Daoy (cell line): ENCODE results near the gene ANKRD11. TPM values are rescaled to one million over a fixed set of nuclear protein-coding genes. Genes with fewer than 3 reads are reported as not detected.
"Not testable (repeated sequence)": the region's sequence is repeated elsewhere in the genome, so short reads cannot be mapped to it uniquely, and the experiment has no call there.

Experiments used
- DNase-seq: peaks from one replicate; pipeline ENCODE4 v3.0.0-alpha.2; 2015; ENCODE audit warnings: low read depth
- total RNA-seq: library from RNA; depleted of rRNA; stranded (reverse); fragments of >200 nt; shearing (Covaris generic); gene quantifications from 2 replicates; pipeline ENCODE4 v1.2.3, GENCODE V29; 2014

Gene ANKRD11
- total RNA-seq, 1 experiment from 2014 or later: 27.8 TPM

- DNase-seq: no peak
Observed at GRCh38 chr16:89481356-89481955, 8.9 kb downstream of the ANKRD11 start.

DNA sequence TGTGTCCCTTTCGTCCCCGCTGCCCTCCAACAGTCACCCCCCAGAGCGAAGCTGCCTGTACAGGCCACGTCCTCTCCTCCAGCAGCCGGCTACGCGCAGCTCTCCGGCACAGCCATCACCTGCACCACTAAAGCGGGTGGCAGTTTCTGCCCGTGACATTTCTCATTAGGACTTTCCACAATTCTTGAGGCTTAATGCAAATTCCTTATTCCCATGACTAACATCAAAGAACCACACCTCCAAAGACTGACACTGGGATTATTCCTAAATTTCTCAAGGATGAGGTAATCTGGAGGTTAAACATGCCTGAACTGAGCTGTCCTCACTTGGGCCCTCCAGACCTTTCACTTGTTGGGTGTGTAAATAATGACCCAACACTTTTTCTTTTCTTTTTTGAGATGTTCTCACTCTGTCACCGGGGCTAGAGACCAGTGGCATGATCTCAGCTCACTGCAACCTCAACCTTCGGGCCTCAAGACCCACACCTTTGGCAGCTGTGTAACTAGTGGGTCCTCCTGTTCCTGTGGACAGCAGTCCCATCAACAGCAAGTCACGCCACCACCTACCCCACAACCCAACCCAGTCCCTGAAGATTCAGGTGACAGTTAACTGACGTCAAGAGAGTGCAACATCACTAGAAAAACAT, 11.7 kb downstream of the ANKRD11 start:
- DNase-seq: peak; percentile 40

DNA sequence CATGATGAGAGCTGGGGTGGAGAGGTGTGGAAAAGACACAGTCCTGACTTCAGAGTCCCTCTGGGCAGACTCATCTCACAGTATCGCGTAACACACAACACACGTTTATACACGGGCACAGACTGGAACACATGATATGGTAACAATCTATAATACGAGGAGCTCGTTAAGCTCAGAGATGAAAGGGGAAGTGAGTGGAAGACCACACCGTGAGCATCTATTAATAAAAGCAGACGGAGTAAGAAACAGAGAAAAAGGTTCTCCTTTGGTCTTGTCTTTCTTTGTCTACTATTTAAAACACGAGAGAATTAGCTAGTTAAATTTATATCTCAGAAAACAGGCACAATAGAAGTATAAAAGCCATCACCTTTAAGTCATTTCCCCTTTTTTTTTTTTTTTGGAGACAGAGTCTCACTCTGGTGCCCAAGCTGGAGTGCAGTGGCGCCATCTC, 13.5 kb downstream of the ANKRD11 start:
- DNase-seq: no peak

DNA sequence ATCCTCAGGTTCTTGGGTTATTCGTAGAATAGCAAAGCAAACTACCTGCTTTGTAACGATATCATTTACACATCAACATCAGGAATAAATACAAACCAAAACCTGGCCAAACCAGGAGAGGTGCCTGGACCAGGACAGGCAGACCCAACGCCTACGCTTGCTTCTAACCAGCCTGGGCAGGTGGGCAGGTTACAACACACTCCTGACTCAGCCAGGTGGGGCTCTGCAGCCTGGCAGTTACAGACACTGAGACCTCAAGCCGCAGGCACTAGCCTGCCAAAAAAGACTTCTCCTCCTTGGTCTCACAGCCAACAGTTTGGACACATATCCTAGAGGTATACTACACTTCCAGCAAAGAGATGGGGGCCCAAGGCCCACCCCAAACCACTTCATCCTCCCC, 14.0 kb downstream of the ANKRD11 start:
- DNase-seq: no peak

DNA sequence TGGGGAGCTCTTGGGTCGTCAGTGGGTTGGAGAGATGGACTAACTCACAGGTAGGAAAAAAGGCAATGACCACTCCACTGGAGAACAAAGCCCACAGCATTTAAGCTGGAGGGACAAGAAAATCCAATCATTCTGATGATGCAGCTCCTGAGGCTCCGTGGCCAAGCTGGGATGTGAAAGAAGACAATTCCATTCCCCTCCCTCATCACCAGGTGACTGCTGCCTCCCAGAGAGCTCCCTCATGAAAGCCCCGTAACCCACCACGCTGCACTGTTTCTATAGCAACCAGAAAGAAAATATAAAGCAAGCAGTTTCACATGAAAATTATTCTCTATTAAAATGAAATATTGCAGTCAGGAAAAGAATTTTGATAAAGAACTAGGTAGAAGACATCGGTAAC, 15.2 kb downstream of the ANKRD11 start:
- DNase-seq: no peak

- no peak for DNase-seq
Observed at GRCh38 chr16:89473791-89474414, 16.5 kb downstream of the ANKRD11 start.

DNA sequence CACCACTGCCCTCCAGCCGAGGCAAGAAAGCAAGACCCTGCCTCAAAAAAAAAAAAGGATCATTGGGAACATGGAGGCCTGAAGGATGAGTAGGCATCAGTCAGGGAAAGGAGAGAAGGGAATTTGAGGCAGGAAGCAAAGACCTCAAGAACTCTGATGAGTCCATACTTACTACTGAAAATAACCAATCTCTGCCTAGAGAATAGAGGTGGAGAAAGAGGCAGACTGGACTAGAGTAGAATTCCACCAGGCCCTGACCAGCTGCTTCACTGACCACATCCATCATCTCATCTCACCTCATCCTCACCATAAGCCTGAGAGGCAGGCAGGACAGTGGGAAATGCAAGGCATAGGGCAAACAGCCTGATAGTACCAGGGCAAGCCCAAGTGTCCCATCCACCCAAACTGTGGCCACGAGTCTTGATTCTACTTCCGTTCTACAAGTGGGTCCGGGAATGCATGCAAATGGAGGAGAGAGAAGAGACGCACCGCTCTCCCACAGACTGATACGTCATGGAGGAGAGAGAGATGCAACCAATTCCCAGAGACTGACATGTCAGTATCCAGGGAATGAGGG, 17.1 kb downstream of the ANKRD11 start:
- no peak for DNase-seq

DNA sequence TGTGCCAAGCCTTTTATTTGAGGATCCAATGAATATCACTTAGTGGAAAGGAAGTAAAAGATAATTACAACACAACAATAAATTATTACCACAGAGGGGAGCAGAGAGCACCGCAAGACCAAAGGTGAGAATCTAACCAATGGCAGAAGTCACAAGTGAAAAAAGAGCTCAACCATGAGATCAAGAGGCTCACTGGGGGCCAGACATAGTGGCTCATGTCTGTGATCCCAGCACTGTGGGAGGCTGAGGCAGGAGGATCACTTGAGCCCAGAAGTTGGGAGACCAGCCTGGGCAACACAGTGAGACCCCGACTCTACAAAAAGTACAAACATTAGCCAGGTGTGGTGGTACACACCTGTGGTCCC, 17.7 kb downstream of the ANKRD11 start:
- no peak for DNase-seq

DNA sequence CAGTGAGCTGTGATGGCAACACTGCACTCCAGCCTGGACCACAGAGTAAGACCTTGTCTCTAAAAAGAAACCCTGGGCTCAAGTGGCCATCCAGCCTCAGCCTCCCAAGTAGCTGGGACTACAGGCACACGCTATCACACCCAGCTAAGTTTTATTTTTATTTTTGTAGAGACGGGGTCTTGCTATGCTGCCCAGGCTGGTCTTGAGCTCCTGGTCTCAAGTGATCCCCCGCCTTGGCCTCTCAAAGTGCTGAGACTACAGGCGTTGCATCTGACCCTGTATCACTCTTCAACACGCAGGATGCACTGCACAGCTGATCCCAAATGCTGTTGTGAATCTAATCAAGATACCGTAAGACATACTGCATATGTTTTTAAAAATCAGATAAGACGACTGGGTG, 23.0 kb downstream of the ANKRD11 start:
- DNase-seq: no peak

DNA sequence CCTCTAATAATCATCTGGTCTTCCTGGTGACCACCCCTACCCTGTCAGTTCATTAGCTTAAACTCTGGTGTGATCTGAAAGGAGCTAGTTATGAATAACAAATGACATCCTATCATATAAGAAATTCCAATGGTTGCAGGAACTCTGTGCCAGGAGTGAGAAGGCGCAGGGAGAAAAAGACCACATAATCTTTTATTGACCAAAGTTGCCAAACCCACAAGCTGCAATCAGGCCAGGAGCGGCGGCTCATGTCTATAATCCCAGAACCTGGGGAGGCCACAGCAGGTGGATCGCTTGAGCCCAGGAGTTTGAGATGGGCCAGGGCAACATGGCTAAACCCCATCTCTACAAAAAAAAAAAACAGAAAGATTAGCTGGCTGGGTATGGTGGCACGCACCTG, 23.4 kb downstream of the ANKRD11 start:
- DNase-seq: no peak

DNA sequence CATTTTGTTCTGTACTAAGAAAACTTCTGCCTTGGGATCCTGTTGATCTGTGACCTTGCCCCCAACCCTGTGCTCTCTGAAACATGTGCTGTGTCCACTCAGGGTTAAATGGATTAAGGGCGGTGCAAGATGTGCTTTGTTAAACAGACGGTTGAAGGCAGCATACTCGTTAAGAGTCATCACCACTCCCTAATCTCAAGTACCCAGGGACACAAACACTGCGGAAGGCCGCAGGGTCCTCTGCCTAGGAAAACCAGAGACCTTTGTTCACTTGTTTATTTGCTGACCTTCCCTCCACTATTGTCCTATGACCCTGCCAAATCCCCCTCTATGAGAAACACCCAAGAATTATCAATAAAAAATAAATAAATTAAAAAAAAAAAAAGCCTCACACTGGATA, 27.0 kb downstream of the ANKRD11 start:
- not testable (repeated sequence) for DNase-seq

GRCh38 chr16:89462639-89463038, 27.7 kb downstream of the ANKRD11 start:
- not testable (repeated sequence) for DNase-seq

DNA sequence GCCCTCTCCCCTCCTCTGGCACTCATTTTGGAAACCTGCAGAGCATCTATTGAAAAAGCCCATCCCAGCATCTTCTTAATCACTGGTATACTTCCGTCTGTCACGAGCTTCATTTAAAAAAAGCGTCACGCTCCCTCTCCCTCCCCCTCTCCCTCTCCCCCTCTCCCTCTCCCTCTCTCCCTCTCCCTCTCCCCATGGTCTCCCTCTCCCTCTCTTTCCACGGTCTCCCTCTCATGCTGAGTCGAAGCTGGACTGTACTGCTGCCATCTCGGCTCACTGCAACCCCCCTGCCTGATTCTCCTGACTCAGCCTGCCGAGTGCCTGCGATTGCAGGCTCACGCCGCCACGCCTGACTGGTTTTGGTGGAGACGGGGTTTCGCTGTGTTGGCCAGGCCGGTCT, 28.5 kb downstream of the ANKRD11 start:
- not testable (repeated sequence) for DNase-seq

GRCh38 chr16:89460556-89460955, 29.8 kb downstream of the ANKRD11 start:
- no peak for DNase-seq

GRCh38 chr16:89458967-89459366, 31.4 kb downstream of the ANKRD11 start:
- DNase-seq: no peak

GRCh38 chr16:89458551-89458950, 31.8 kb downstream of the ANKRD11 start:
- no peak for DNase-seq

GRCh38 chr16:89456419-89456959, 33.9 kb downstream of the ANKRD11 start:
- no peak for DNase-seq

- no peak for DNase-seq
Observed at GRCh38 chr16:89455692-89456091, 34.7 kb downstream of the ANKRD11 start.

DNA sequence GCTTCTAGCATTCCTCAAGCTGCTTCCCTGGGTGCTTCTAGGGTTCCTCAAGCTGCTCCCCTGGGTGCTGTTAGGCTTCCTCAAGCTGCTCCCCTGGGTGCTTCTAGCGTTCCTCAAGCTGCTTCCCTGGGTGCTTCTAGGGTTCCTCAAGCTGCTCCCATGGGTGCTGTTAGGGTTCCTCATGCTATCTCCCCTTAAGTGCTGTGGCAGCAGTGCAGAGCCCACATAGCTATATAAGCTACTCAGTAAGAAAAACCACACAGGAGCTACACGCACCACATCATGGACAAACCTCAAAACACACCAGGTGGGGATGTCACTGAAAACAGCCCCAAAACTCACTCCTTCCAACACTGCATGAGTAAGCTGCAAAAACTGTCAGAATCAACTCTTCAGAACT, 35.2 kb downstream of the ANKRD11 start:
- DNase-seq: no peak

DNA sequence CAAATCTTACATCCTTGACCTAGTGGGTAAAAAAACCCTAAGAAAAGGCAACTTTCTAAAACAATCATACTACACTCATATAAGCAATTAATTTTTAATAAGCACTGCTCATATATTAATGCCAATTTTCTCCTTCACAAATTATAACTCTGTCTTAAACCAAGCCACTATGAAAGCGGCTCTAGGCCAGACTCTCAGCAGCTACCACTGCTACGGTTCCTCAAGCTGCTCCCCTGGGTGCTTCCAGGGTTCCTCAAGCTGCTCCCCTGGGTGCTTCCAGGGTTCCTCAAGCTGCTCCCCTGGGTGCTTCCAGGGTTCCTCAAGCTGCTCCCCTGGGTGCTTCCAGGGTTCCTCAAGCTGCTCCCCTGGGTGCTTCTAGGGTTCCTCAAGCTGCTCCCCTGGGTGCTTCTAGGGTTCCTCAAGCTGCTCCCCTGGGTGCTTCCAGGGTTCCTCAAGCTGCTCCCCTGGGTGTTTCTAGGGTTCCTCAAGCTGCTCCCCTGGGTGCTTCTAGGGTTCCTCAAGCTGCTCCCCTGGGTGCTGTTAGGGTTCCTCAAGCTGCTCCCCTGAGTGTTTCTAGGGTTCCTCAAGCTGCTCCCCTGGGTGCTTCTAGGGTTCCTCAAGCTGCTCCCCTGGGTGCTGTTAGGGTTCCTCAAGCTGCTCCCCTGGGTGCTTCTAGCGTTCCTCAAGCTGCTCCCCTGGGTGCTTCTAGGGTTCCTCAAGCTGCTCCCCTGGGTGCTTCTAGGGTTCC, 35.8 kb downstream of the ANKRD11 start:
- DNase-seq: not testable (repeated sequence)

- no peak for DNase-seq
Observed at GRCh38 chr16:89453501-89454321, 36.6 kb downstream of the ANKRD11 start.
